ENCODE results near the gene CACNA1F.

CACNA1F gene

DNA sequence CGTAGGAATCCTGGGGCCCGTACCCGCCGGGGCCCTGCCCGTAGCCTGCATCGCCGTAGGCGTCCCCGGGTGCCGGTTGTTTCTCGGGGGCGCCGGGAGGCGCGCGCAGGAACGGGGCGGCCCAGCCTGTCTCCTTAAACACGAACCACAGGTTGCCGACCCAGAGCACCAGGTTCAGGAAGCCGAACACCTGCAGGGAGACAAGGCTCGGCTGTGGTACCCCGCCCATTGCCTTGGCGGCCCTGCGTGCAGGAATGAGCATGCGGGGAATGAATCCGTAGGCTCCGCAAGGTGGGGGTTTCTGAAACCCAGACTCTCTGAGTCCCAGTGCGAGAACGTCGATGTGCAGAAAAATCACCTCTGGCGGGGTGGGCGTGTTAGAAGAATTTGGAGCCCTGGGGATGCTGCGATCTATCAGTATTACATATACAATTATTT, 41.5 kb downstream of the CACNA1F start:
- Histone ChIP-seq H3K36me3 (ENCODE audit: low read length) (no peaks in the 10 kb centered on the region), H3K9me2 (replicated peaks; ENCODE audit: insufficient read depth, low read length) (no peaks in the 10 kb centered on the region), H3K27me3 (ENCODE audit: low read length) (no peaks in the 10 kb centered on the region), H2AFZ (ENCODE audit: low read depth, low read length, severe bottlenecking) (peak overlapping the region; percentile 71), H3K4me2 (ENCODE audit: low read depth, low read length, poor library complexity, severe bottlenecking) (peak overlapping the region; percentile 84), H4K20me1 (ENCODE audit: low read depth, low read length) (no peaks in the 10 kb centered on the region), H3K4me3 (ENCODE audit: insufficient read depth, low read length, poor library complexity, severe bottlenecking) (peak overlapping the region; percentile 79), H3K9ac (ENCODE audit: low read length) (peak overlapping the region; percentile 84), H3K27ac (ENCODE audit: low read depth, low read length) (peak overlapping the region; percentile 72), H3K79me2 (ENCODE audit: insufficient read depth, low read length) (no peaks in the 10 kb centered on the region), H3K9me3 (ENCODE audit: insufficient read depth, low read length) (no peaks in the 10 kb centered on the region), H3F3A (ENCODE audit: insufficient read depth) (peaks cover 9% of the 10 kb centered on the region; the same call in 1 of the 2 replicates)
- TF ChIP-seq CTCF (IDR thresholded peaks at IDR 0.05; ENCODE audit: insufficient read depth, low read length, poor library complexity, severe bottlenecking) (no peak), EZH2phosphoT487 (conservative IDR thresholded peaks at IDR 0.05; ENCODE audit: low read length) (no peak)

DNA sequence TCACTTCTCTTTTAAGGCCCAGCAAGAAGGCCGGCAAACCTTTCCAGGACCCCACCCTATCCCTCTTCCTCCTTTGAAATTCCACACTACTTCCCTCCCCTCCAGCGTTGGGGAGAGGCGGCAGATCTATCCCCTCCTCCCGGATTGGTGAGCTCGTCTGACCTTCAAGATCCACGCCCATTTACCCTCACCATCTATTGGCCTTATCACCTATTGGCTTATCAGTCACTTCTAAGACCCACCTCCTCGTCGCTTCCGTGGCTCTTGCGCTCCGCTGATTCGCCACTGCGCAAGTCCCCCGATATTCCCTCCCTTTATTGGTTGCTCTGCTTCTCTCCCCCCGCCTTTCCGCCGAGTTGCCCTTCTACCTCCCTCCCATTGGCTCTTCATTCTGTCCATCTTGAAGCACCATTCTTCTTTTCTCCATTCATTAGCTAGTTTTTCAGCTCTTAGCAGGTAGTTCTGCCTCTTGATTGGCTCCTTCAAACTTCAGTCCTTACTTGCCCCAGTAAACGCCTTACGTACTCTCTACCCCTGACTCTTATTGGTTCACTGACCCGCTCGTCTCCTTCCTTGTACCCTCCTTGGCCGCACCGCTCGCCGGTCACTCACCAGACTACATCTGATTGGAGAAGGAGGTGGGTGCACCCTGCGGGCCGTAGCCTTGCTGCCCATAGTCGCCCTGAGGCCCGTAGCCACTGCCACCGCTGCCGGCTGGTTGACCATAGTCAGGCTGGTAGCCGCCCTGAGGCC, 42.1 kb downstream of the CACNA1F start:
- Histone ChIP-seq H3K36me3 (ENCODE audit: low read length) (no peaks in the 10 kb centered on the region), H3K9me2 (replicated peaks; ENCODE audit: insufficient read depth, low read length) (no peaks in the 10 kb centered on the region), H3K9ac (ENCODE audit: low read length) (peak overlapping the region; percentile 84), H3K4me2 (ENCODE audit: low read depth, low read length, poor library complexity, severe bottlenecking) (peak overlapping the region; percentile 84), H3F3A (ENCODE audit: insufficient read depth) (peaks cover 9% of the 10 kb centered on the region; the same call in 1 of the 2 replicates), H4K20me1 (ENCODE audit: low read depth, low read length) (no peaks in the 10 kb centered on the region), H3K27me3 (ENCODE audit: low read length) (no peaks in the 10 kb centered on the region), H3K4me3 (ENCODE audit: insufficient read depth, low read length, poor library complexity, severe bottlenecking) (peak overlapping the region; percentile 79), H2AFZ (ENCODE audit: low read depth, low read length, severe bottlenecking) (peak overlapping the region; percentile 71), H3K79me2 (ENCODE audit: insufficient read depth, low read length) (no peaks in the 10 kb centered on the region), H3K27ac (ENCODE audit: low read depth, low read length) (peak overlapping the region; percentile 72), H3K9me3 (ENCODE audit: insufficient read depth, low read length) (no peaks in the 10 kb centered on the region)
- TF ChIP-seq EZH2phosphoT487 (conservative IDR thresholded peaks at IDR 0.05; ENCODE audit: low read length) (no peak), CTCF (IDR thresholded peaks at IDR 0.05; ENCODE audit: insufficient read depth, low read length, poor library complexity, severe bottlenecking) (no peak)

- Histone ChIP-seq H3K9me2 (replicated peaks; ENCODE audit: insufficient read depth, low read length) (no peaks in the 10 kb centered on the region), H3K9ac (ENCODE audit: low read length) (no peak overlapping the region), H3K27ac (ENCODE audit: low read depth, low read length) (no peak overlapping the region), H3K4me3 (ENCODE audit: insufficient read depth, low read length, poor library complexity, severe bottlenecking) (no peak overlapping the region), H3K27me3 (ENCODE audit: low read length) (no peaks in the 10 kb centered on the region), H2AFZ (ENCODE audit: low read depth, low read length, severe bottlenecking) (no peak overlapping the region), H3F3A (ENCODE audit: insufficient read depth) (peaks cover 9% of the 10 kb centered on the region; the same call in 1 of the 2 replicates), H4K20me1 (ENCODE audit: low read depth, low read length) (no peaks in the 10 kb centered on the region), H3K9me3 (ENCODE audit: insufficient read depth, low read length) (no peaks in the 10 kb centered on the region), H3K79me2 (ENCODE audit: insufficient read depth, low read length) (0 out of 2 replicates have a peak, but pooled peaks cover 7% of the 10 kb centered on the region), H3K4me2 (ENCODE audit: low read depth, low read length, poor library complexity, severe bottlenecking) (peak overlapping the region; percentile 53), H3K36me3 (ENCODE audit: low read length) (no peaks in the 10 kb centered on the region)
- TF ChIP-seq CTCF (IDR thresholded peaks at IDR 0.05; ENCODE audit: insufficient read depth, low read length, poor library complexity, severe bottlenecking) (no peak), EZH2phosphoT487 (conservative IDR thresholded peaks at IDR 0.05; ENCODE audit: low read length) (no peak)
Measured at GRCh38 chrX:49189606-49190005, 43.5 kb downstream of the CACNA1F start.

Measured in SU-DHL-6 (cell line).